ENCODE results near the gene PAX4. TPM values are rescaled to one million over a fixed set of nuclear protein-coding genes. Genes with fewer than 3 reads are reported as not detected.

The PAX4 gene
- total RNA-seq, 1 donor from 2014 or later, result not detected

GRCh38 chr7:127651556-127652332 lies 33.8 kb upstream of the PAX4 start, which contains the start of gene SND1:
SND1 (plus strand) TSS chr7:127652194; CDS start chr7:127652374, 180 bp downstream.
- DNase-seq, result peak; percentile 100
- Histone ChIP-seq H3K27me3 (ENCODE audit: low read depth) (no peaks in the 10 kb centered on the region), H3K9me3 (no peaks in the 10 kb centered on the region), H3K4me1 (peaks cover 37% of the 10 kb centered on the region), H3K36me3 (no peaks in the 10 kb centered on the region), H3K27ac (peak within 1 kb of the TSS; percentile 90), H3K4me3 (peak within 1 kb of the TSS; percentile 86)
- TF ChIP-seq, protein P1, sequence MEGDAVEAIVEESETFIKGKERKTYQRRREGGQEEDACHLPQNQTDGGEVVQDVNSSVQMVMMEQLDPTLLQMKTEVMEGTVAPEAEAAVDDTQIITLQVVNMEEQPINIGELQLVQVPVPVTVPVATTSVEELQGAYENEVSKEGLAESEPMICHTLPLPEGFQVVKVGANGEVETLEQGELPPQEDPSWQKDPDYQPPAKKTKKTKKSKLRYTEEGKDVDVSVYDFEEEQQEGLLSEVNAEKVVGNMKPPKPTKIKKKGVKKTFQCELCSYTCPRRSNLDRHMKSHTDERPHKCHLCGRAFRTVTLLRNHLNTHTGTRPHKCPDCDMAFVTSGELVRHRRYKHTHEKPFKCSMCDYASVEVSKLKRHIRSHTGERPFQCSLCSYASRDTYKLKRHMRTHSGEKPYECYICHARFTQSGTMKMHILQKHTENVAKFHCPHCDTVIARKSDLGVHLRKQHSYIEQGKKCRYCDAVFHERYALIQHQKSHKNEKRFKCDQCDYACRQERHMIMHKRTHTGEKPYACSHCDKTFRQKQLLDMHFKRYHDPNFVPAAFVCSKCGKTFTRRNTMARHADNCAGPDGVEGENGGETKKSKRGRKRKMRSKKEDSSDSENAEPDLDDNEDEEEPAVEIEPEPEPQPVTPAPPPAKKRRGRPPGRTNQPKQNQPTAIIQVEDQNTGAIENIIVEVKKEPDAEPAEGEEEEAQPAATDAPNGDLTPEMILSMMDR (IDR thresholded peaks at IDR 0.05), result no peak
- peak; percentile 98 for ATAC-seq
- intact Hi-C loops (cut with DNase I), result no loop called here

GRCh38 chr7:127650847-127651555 lies 33.1 kb upstream of the PAX4 start:
- H3K27me3 ChIP-seq (ENCODE audit: low read depth), result peaks cover 5% of the 10 kb centered on the region
- peaks cover 37% of the 10 kb centered on the region for H3K4me1 ChIP-seq
- TF ChIP-seq, protein P1 (IDR thresholded peaks at IDR 0.05), result no peak
- DNase-seq (no peak), ATAC-seq (peak; percentile 11 to 42)
- peak overlapping the region; percentile 90 for H3K27ac ChIP-seq
- H3K4me3 ChIP-seq, result peak overlapping the region; percentile 86
- no peaks in the 10 kb centered on the region for H3K9me3 ChIP-seq
- intact Hi-C loops (cut with DNase I), result no loop called here
- no peaks in the 10 kb centered on the region for H3K36me3 ChIP-seq

GRCh38 chr7:127648986-127649385 lies 31.0 kb upstream of the PAX4 start:
- H3K9me3 ChIP-seq, result no peaks in the 10 kb centered on the region
- ATAC-seq (no peak), DNase-seq (no peak)
- TF ChIP-seq, protein P1 (IDR thresholded peaks at IDR 0.05), result no peak
- H3K4me1 ChIP-seq, result peaks cover 19% of the 10 kb centered on the region
- no peaks in the 10 kb centered on the region for H3K36me3 ChIP-seq
- no peak overlapping the region for H3K27ac ChIP-seq
- H3K4me3 ChIP-seq, result no peak overlapping the region
- intact Hi-C loops (cut with DNase I), result no loop called here
- peaks cover 6% of the 10 kb centered on the region for H3K27me3 ChIP-seq (ENCODE audit: low read depth)

DNA sequence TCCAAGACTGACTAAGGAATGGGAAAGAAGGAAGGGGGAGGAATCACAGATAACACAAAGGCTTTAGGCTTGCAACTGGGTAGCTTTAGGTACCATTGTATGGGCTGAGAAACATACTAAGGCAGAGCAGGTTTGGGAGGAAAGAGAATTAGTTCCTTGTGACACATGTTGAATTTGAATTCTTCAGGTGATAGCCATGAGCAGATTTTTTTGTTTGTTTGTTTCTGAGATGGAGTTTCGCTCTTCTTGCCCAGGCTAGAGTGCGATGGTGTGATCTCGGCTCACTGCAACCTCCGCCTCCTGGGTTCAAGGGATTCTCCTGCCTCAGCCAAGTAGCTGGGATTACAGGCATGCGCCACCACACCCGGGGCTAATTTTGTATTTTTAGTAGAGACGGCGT lies 29.7 kb upstream of the PAX4 start:
- peaks cover 6% of the 10 kb centered on the region for H3K4me1 ChIP-seq
- no peak overlapping the region for H3K4me3 ChIP-seq
- H3K36me3 ChIP-seq, result no peaks in the 10 kb centered on the region
- no peak for DNase-seq
- H3K27me3 ChIP-seq (ENCODE audit: low read depth), result peaks cover 6% of the 10 kb centered on the region
- TF ChIP-seq, protein P1 (IDR thresholded peaks at IDR 0.05), result no peak
- no peak overlapping the region for H3K27ac ChIP-seq
- ATAC-seq, result no peak
- H3K9me3 ChIP-seq, result no peaks in the 10 kb centered on the region
- intact Hi-C loops (cut with DNase I), result no loop called here

DNA sequence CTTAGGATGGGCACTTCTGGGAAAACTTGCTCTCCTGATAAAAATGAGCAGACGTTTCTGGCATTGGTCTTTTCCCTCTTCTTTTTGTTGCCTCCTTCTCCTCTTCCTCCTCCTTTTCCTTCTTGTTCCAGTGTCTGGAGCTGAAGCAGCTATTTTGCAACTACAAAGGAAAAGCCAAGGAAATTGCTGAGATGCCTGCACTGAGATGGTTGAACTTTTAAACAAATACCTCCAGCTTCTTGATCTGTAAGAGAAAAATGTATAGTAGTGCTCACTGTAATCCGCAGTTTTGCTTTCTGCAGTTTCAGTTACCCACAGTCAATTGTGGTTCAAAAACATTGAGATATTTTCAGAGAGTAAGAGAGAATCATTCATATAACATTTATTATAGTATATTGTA lies 26.5 kb upstream of the PAX4 start:
- H3K27me3 ChIP-seq (ENCODE audit: low read depth), result peaks cover 6% of the 10 kb centered on the region
- intact Hi-C loops (cut with DNase I), result no loop called here
- no peaks in the 10 kb centered on the region for H3K9me3 ChIP-seq
- TF ChIP-seq, protein P1 (IDR thresholded peaks at IDR 0.05), result no peak
- DNase-seq (no peak), ATAC-seq (no peak)
- H3K4me3 ChIP-seq, result no peak overlapping the region
- no peak overlapping the region for H3K27ac ChIP-seq
- no peaks in the 10 kb centered on the region for H3K36me3 ChIP-seq
- no peaks in the 10 kb centered on the region for H3K4me1 ChIP-seq

Measured in lower lobe of right lung (tissue), 2 donors.